SU-DHL-6 (cell line): Measurements from ENCODE around the gene TEX19.

ENCODE experiments used
- CTCF ChIP-seq: fragments of 200-600 bp; sonication (generic); IDR thresholded peaks from one replicate; pipeline ENCODE4 v1.5.1; 2017; ENCODE audit warnings: antibody characterized with exemption, mild to moderate bottlenecking, low read length, moderate library complexity; ENCODE audit not compliant: insufficient read depth, poor library complexity, severe bottlenecking
- EZH2phosphoT487 ChIP-seq: fragments of 200-600 bp; sonication (generic), shearing (Covaris generic); conservative IDR thresholded peaks from 2 replicates; pipeline ENCODE4 v1.6.1; 2018; ENCODE audit warnings: mild to moderate bottlenecking, antibody characterized with exemption, low read length, moderate library complexity, mixed read lengths

GRCh38 chr17:82390860-82391435, 31.9 kb downstream of the TEX19 start:
- TF ChIP-seq CTCF (no peak), EZH2phosphoT487 (no peak)
